GM21723 (cell line): Measurements from ENCODE around the gene KDELR1.

ENCODE experiments used
- ATAC-seq: cut with Tn5 transposase; IDR thresholded peaks from one replicate; pipeline ENCODE4 v1.9.1; 2021; ENCODE audit warnings: mild to moderate bottlenecking, moderate library complexity; ENCODE audit not compliant: unreplicated experiment

The KDELR1 gene

DNA sequence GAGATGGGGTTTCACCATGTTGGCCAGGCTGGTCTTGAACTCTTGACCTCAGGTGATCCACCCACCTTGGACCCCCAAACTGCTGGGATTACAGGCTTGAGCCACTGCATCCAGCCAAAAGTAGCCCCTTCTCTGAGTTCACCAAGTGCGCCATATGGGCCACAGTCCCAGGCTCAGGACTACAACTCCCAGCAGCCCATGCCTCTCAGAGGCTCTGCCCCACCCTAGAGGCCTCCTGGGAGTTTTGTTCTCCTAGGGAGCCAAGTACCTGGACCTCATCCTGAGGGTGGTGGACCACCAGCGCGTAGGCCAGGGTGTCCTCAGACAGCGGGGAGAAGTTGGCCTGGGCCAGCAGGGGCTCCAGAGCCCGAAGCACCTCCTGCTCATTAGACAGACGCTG is 46.5 kb downstream of the KDELR1 start:
- no peak for ATAC-seq

DNA sequence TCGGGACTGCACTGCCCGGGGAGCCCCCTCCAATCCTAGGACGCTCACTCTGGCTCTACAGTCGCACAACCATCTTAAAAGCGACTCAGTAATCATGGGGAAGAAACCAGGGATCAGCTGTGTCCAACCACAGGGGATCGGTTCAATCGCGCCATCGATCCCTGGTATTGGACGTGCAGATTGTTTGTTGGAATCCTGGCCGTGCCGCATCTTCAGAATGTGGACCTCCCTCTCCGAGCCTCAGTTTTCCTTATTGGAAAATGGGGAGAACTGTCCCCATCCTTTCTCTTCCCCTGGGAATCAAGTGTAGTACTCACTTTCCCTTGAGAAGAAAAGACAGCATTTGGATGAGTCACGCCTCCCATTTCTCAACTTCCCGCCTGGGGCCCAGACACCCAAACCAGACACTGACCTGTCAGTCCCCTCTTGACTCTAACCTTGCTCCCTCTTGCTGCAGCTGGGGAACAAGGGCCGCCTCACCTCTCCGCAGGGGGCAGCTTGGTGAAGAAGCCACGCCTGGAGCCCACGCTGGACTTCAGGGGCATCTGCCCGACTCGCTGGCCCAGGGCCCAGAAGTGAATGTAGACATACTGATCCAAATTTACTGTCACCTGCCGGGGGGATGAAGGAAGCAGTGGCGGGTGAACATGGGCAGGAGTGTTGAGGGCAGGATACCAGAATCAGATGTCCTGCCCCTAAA is 48.4 kb downstream of the KDELR1 start:
- no peak for ATAC-seq

DNA sequence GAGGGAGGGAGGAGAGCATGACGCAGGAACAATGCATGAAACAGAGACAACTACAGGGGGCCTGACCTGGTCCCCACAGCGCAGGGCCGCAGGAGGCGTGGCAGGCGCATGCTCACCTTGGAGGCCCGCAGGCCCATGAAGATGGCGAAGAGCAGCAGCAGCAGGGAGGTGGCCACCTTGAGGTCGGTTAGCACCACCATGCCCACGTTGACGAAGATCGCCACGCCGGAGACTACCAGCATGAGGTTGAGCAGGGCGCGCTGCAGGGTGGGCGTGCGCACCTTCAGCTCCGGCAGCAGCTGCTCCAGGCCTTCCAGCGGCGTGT is 49.0 kb downstream of the KDELR1 start:
- no peak for ATAC-seq

DNA sequence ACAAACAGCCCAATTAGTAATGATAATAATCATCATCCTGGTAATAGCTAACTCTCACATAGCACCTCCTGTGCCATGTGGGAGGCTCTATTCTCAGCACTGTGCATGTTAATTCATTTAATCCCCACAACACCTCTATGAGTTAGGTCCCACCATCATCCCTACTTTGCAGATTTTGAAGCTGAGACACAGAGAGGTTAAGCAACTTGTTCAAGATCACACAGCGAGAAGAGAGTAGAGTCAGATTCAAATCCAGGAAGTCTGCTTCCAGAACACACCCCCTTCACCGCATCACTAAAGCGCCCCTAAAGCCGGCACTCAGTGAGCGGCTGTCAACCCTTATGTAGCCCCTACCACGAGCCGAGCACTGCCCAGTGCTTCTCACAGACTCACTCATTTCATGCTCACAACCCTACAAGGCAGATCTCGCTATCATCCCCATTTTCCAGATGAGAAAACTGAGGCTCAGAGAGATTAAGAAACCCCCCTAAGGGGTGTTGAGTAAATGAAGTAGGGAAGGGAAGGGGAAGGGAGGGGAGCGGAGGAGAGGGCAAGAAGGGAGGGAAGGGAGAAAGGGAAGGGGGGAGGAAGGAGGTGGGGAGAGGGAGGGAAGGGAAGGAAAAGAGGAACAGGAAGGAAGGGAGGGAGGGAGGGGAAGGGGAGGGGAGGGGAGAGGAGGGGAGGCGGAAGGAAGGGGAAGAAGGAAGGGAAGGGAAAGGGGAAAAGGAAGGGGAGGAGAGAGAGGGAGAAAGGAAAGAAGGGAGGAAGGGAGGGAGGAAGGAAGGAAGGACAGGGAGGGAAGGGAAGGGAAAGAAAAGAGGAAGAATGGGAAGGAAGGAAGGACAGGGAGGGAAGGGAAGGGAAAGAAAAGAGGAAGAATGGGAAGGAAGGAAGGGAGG is 49.6 kb downstream of the KDELR1 start:
- ATAC-seq = no peak

DNA sequence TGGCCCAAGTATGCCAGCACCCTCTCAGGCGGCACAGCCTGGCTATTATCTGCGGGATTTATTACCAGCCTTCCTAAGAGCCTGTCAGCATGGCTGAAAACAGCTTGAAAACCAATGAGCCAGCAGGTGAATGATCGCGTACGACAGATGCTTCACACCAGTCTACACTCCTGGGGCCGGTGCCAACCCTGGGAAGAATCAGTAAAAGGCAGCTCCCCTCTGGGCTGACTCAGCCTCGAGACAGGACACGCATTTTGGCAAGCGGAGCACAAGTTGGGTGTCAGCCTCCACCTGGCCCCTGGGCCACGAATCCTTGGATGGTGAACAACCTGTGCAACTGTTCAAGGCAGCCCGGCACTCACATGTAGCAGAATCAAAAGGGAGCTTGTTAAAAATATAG is 50.4 kb downstream of the KDELR1 start:
- no peak for ATAC-seq

DNA sequence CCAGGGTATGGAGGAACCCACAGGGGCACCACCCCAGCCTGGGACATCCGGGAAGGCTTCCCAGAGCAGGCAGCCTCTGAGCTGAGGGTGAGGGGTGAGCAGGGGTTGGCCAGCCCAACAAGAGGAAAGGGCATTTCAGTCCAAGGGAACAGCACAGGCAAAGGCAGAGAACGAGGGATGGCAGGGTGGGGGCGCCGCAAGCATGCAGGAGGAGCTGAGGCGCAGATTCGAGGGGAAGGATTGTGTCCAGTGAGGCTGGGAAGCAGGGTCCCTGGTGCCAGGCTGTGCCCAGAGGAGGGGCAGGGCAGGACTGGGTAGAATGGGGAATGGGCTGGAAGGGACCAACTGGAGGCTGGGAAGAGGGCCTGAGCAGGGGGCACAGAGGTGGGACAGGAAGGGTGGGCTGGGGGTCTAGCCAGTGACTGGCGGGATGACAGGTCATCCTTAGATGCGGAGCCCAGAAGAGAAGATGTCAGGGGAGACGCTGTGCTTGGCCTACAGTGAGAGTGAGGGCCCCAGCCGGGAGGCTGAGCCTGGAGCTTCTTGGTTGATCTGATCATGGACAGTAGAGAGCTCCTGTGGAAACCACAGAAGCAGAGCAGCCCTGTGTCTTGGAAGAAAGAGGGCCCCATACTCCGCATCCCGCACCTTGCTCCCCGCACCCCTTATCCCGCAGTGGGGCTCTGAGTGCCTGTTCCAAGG is 52.4 kb downstream of the KDELR1 start:
- ATAC-seq = no peak

DNA sequence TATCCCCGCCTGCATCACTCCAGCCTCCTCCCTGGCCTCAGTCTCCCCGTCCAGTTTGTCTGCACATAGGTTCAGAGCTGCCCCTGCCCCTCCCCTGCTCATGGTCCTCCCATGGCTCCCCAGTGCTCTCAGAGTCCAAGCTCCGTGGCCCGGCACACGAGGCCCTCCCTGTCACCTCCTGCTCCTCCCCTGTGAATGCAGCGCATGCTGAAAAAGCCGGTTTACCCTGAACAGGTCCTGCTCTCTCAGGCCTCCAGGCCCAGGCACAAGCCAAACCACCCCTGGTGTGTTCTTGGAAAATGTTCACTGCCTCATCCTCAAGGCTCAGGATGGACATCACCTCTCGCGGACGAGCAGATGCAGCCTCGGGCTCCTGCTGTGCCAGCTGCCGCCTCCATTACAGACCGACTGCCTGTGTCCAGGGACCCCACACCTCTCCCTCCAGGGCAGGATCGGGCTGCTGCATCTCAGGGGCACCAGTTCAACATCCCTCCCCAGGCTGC is 53.0 kb downstream of the KDELR1 start:
- no peak for ATAC-seq

DNA sequence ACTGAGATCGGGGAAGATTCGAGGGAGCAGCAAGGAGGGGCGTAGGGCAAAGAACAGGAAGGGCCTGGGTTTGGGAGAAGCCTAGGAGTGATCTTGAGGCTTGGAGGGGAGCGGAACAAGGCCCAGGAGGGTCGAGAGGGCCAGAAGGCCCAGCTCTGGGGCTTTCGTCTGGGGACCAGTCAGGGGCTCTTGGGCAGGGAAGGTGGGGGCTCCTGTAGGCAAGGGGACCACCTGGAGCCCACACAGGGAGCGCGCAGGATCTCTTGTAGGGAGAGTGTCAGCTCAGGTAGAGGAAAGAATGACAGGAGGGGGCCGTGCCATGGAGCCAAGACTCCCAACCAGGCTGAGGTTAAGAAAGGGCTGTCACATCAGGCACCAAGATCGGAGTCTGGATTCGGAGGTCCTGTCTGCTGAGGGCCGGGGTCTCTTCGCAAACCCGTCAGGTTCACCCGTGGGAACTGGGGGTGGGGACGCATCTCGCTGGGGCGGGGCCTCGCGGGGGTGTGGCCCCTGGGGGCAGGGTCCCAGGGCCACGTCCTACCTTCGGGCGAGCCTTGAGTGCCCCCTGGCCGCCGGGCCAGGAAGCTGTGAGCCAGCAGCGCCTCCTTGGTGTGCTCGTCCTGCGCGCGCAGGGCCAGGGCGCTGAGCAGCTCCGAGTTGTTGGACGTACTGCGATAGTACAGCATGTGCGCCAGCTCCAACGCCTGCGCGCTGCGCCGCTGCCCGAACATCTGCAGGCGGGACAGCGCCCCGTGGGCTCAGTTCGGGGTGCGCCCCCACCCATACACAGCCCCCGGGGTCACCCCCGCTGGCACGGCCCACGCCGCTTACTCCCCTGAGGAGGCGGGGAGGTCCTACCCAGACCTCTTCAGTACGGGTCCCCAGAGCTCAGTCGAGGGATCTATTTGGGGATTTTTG is 57.6 kb downstream of the KDELR1 start:
- peak; percentile 42 for ATAC-seq

DNA sequence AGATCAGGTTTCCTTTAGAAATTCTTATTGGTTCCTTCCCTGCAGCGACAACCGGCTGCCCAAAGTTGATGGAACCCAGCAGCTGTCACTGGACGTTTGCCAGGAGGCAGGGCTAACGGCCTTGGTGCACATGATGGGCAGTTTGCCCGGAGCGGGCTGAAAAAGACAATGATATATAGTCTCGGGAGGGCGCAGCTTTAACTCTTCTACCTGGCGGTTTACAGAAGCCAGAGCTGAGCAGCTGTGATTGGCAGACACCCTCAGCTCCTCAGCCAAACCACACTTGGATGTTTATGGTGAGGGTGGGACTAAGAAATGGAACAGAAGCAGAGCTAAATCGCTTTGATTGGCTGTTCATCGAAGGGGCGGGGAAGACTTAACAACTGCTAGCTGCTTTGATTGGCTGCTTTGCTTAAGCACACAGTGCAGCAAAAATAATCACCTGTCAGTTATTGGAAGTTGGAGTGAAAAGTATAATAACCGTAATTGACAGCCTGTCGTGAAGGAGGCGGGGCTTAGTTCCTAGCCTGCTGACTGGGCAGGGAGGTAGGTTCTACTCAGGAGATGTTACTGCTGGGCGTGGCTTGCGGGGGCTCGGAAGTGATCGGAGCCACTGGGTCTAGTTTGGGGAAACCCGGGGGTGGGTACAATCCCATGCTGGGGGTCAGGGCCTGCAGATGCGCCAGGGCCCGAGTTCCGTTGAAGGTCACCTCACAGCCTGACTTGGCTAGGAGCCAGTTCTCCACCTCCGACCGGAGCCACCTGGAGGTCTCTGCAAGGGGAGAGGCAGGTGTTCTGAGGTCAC is 58.5 kb downstream of the KDELR1 start:
- peak; percentile 61 for ATAC-seq
